H1 (cell line): Measurements from ENCODE around the gene ATP1A3. TPM values are rescaled to one million over a fixed set of nuclear protein-coding genes. Genes with fewer than 3 reads are reported as not detected.

Source experiments
- CTCF ChIA-PET: fragments of 300-600 bp; sonication (Branson Sonifier 250); formaldehyde crosslinking; loops from one replicate; lab custom pipeline; 2021; ENCODE audit not compliant: partially characterized antibody; lab: Charles Lee
- POLR2A ChIA-PET: fragments of 300-600 bp; sonication (Branson Sonifier 250); formaldehyde crosslinking; loops from one replicate; lab custom pipeline; 2021; ENCODE audit warnings: inconsistent platforms; ENCODE audit not compliant: partially characterized antibody; lab: Charles Lee
- DNase-seq, 2 experiments: peaks; one replicate each; pipeline versions ENCODE4 v3.0.0 to v3.0.0-alpha.2; 2010 to 2022; ENCODE audit warnings: low spot score in 2 of 2, low read depth in 1 of 2, mixed read lengths in 1 of 2
- FAIRE-seq: peaks from 2 replicates; lab custom pipeline; 2011; peaks lifted over from hg19 to GRCh38; lab: Jason Lieb, UNC
- H2AFZ ChIP-seq: 2 replicates; pipeline ENCODE4 v1.8.1; 2012; ENCODE audit warnings: low read length, inconsistent platforms
- H2AK5ac ChIP-seq: 2 replicates; pipeline ENCODE4 v1.6.1; 2013; ENCODE audit warnings: low read depth, low read length
- H2BK120ac ChIP-seq: replicated peaks from 2 replicates; pipeline ENCODE3; 2013; ENCODE audit warnings: low read depth, low read length, inconsistent platforms
- H2BK12ac ChIP-seq: 2 replicates; pipeline ENCODE4 v1.6.1; 2013; ENCODE audit warnings: low read depth, low read length
- H2BK15ac ChIP-seq: 2 replicates; pipeline ENCODE4 v1.6.1; 2013; ENCODE audit warnings: low read length
- H2BK20ac ChIP-seq: 2 replicates; pipeline ENCODE4 v1.6.1; 2013; ENCODE audit warnings: low read length
- H2BK5ac ChIP-seq: 2 replicates; pipeline ENCODE4 v1.6.1; 2013; ENCODE audit warnings: low read depth, low read length
- H3K14ac ChIP-seq: 2 replicates; pipeline ENCODE4 v1.6.1; 2013; ENCODE audit warnings: inconsistent platforms; ENCODE audit not compliant: insufficient read length
- H3K18ac ChIP-seq: 2 replicates; pipeline ENCODE4 v1.6.1; 2013; ENCODE audit warnings: low read length; ENCODE audit errors: extremely low read depth
- H3K23ac ChIP-seq: 2 replicates; pipeline ENCODE4 v1.6.1; 2013; ENCODE audit warnings: inconsistent platforms; ENCODE audit not compliant: insufficient read length
- H3K23me2 ChIP-seq: 2 replicates; pipeline ENCODE4 v1.6.1; 2013; ENCODE audit warnings: low read depth, low read length
- H3K27ac ChIP-seq: 2 replicates; pipeline ENCODE4 v1.6.1; 2011; ENCODE audit warnings: low read depth, low read length, inconsistent platforms
- H3K27me3 ChIP-seq, 4 experiments: replicated peaks in 1 of 4; 1 replicate in 1 of 4; 2 replicates in 3 of 4; pipeline versions ENCODE4 v1.6.1 to v1.8.1; 2011 to 2013; ENCODE audit warnings: low read length in 3 of 4, mild to moderate bottlenecking in 3 of 4, inconsistent platforms in 2 of 4, mixed read lengths in 2 of 4, moderate library complexity in 1 of 4; ENCODE audit not compliant: control insufficient read depth in 3 of 4, insufficient read depth in 3 of 4; ENCODE audit errors: extremely low read depth in 1 of 4
- H3K36me3 ChIP-seq, 4 experiments: 2 replicates each; pipeline versions ENCODE4 v1.6.1 to v1.8.1; 2011 to 2013; ENCODE audit warnings: mild to moderate bottlenecking in 4 of 4, low read length in 3 of 4, moderate library complexity in 2 of 4, control low read depth in 1 of 4, inconsistent platforms in 1 of 4; ENCODE audit not compliant: insufficient read depth in 4 of 4, control insufficient read depth in 2 of 4
- H3K4ac ChIP-seq: replicated peaks from 2 replicates; pipeline ENCODE3; 2013; ENCODE audit warnings: low read length, low read depth, mixed read lengths, inconsistent platforms; ENCODE audit not compliant: insufficient read length
- H3K4me1 ChIP-seq, 4 experiments: replicated peaks in 1 of 4; 1 replicate in 1 of 4; 2 replicates in 3 of 4; pipeline versions ENCODE4 v1.6.1 to v1.8.1; 2011 to 2013; ENCODE audit warnings: low read length in 3 of 4, inconsistent platforms in 2 of 4, mixed read lengths in 1 of 4; ENCODE audit not compliant: insufficient read depth in 4 of 4, control insufficient read depth in 3 of 4
- H3K4me2 ChIP-seq, 2 experiments: 2 replicates each; pipeline versions ENCODE4 v1.6.1 to v1.8.1; 2011 to 2013; ENCODE audit warnings: low read depth in 2 of 2, low read length in 2 of 2, control low read depth in 1 of 2, inconsistent platforms in 1 of 2, mild to moderate bottlenecking in 1 of 2; ENCODE audit not compliant: insufficient read depth in 1 of 2
- H3K4me3 ChIP-seq, 4 experiments: fragments of 200-600, 300-600 bp in 1 of 4; sonication (generic), shearing (Covaris generic), sonication (Bioruptor Twin) in 1 of 4; 2 replicates each; pipeline versions ENCODE4 v1.5.1 to v1.8.1; 2011 to 2016; ENCODE audit warnings: low read length in 4 of 4, low read depth in 3 of 4, control low read depth in 2 of 4, inconsistent platforms in 2 of 4, mild to moderate bottlenecking in 2 of 4, mixed read lengths in 1 of 4, moderate library complexity in 1 of 4; ENCODE audit not compliant: insufficient read depth in 2 of 4; ENCODE audit errors: extremely low read depth in 1 of 4
- H3K56ac ChIP-seq: replicated peaks from 2 replicates; pipeline ENCODE3; 2013; ENCODE audit warnings: low read depth, mild to moderate bottlenecking, mixed read lengths, low read length, inconsistent platforms; ENCODE audit not compliant: insufficient read length
- H3K79me1 ChIP-seq: 2 replicates; pipeline ENCODE4 v1.6.1; 2013; ENCODE audit warnings: low read depth, low read length, control low read depth
- H3K79me2 ChIP-seq, 2 experiments: 2 replicates each; pipeline versions ENCODE4 v1.6.1 to v1.8.1; 2012 to 2013; ENCODE audit warnings: low read length in 2 of 2, mild to moderate bottlenecking in 2 of 2, inconsistent platforms in 1 of 2; ENCODE audit not compliant: insufficient read depth in 2 of 2, control insufficient read depth in 1 of 2
- H3K9ac ChIP-seq, 4 experiments: replicated peaks in 1 of 4; 1 replicate in 1 of 4; 2 replicates in 3 of 4; pipeline versions ENCODE4 v1.6.1 to v1.8.1; 2011 to 2013; ENCODE audit warnings: low read depth in 3 of 4, low read length in 3 of 4, control low read depth in 2 of 4, mild to moderate bottlenecking in 2 of 4, moderate library complexity in 2 of 4, inconsistent platforms in 1 of 4; ENCODE audit errors: extremely low read depth in 1 of 4
- H3K9me3 ChIP-seq, 2 experiments: 2 replicates each; pipeline versions ENCODE4 v1.6.1 to v1.8.1; 2012 to 2013; ENCODE audit warnings: mild to moderate bottlenecking in 2 of 2, moderate library complexity in 2 of 2, control low read depth in 1 of 2, inconsistent platforms in 1 of 2, low read depth in 1 of 2, low read length in 1 of 2, mixed read lengths in 1 of 2; ENCODE audit not compliant: insufficient read depth in 2 of 2
- H4K20me1 ChIP-seq, 2 experiments: replicated peaks in 1 of 2; 2 replicates each; pipeline versions ENCODE3 to v1.8.1; 2011 to 2013; ENCODE audit warnings: inconsistent platforms in 2 of 2, low read length in 2 of 2, mild to moderate bottlenecking in 1 of 2; ENCODE audit not compliant: insufficient read depth in 2 of 2, control insufficient read depth in 1 of 2
- H4K5ac ChIP-seq: 2 replicates; pipeline ENCODE4 v1.6.1; 2013; ENCODE audit warnings: low read length, low read depth, mixed read lengths, inconsistent platforms; ENCODE audit not compliant: insufficient read length
- H4K8ac ChIP-seq: 2 replicates; pipeline ENCODE4 v1.8.0; 2013; ENCODE audit warnings: mild to moderate bottlenecking, moderate library complexity, low read length, inconsistent platforms; ENCODE audit not compliant: insufficient read depth; ENCODE audit errors: extremely low read depth
- H4K91ac ChIP-seq: replicated peaks from 2 replicates; pipeline ENCODE3; 2013; ENCODE audit warnings: low read length, mixed read lengths, inconsistent platforms; ENCODE audit not compliant: insufficient read length
- EP300 ChIP-seq, 2 experiments: IDR thresholded peaks; 1 replicate in 1 of 2; 2 replicates in 1 of 2; pipeline ENCODE4 v1.6.1; 2011 to 2012; ENCODE audit warnings: low read depth in 2 of 2, low read length in 2 of 2, mild to moderate bottlenecking in 2 of 2, borderline replicate concordance in 1 of 2, inconsistent platforms in 1 of 2, moderate library complexity in 1 of 2
- EZH2 ChIP-seq: fragments of 200-600 bp; sonication (generic); IDR thresholded peaks from 2 replicates; pipeline ENCODE4 v1.7.1; 2012; ENCODE audit warnings: low read depth, mild to moderate bottlenecking, moderate library complexity, low read length, inconsistent platforms; ENCODE audit not compliant: severe bottlenecking
- WGBS, 2 experiments: shearing (Covaris generic) in 1 of 2; methylation state at CpG; one replicate each; pipeline versions ENCODE4 v1.1.6 to v1.1.7; 2013 to 2015; ENCODE audit warnings: low lambda C conversion rate in 2 of 2, mixed read lengths in 2 of 2, inconsistent platforms in 1 of 2, low coverage in 1 of 2, missing lambda C conversion rate in 1 of 2; ENCODE audit not compliant: insufficient replicate concordance in 2 of 2, insufficient coverage in 1 of 2, insufficient read length in 1 of 2; ENCODE audit errors: extremely low coverage in 1 of 2, missing lambda C conversion rate in 1 of 2; 5-methylcytosine and 5-hydroxymethylcytosine counted together
- polyA plus RNA-seq, 7 experiments: library from polyadenylated mRNA; depleted of rRNA in 3 of 7; stranded (reverse) in 5 of 7; unstranded in 2 of 7; fragments of >200 nt in 5 of 7; fragments of 200-250 nt in 2 of 7; gene quantifications; 1 replicate in 5 of 7; 2 replicates in 1 of 7; 4 replicates in 1 of 7; pipeline versions ENCODE4 v1.2.1 to v1.2.3, GENCODE V29; 2011 to 2013; ENCODE audit warnings: missing spikeins in 2 of 7, mixed read lengths in 2 of 7
- total RNA-seq: library from RNA; stranded (reverse); fragmentation: NEBNext Ultra II Directional; extraction: Animal tissue kit (Norgen Biotek cat#: 25700); gene quantifications from 2 replicates; pipeline ENCODE4 v1.2.1, GENCODE V29; 2021

The ATP1A3 gene
- total and polyA plus RNA-seq, 2 of the 8 experiments (the other 6 are each of a cell fraction or from before 2014, with no cell fraction given), result 11.1 to 41.2 TPM

- Histone ChIP-seq H2BK120ac (no peak overlapping the region), H3K36me3 (no peaks in the 10 kb centered on the region; a peak in 2 of 8 replicates), H3K9me3 (no peaks in the 10 kb centered on the region), H2BK12ac (no peak overlapping the region), H4K91ac (no peak overlapping the region), H3K4ac (no peak overlapping the region), H3K14ac (no peak overlapping the region), H2BK5ac (no peak overlapping the region), H3K4me2 (peak overlapping the region; percentile 78 to 79; a peak in 1 of 4 replicates), H3K27ac (no peak overlapping the region), H4K20me1 (peaks cover 9 to 21% of the 10 kb centered on the region in 2 experiments), H3K9ac (no peak overlapping the region), H3K79me2 (no peaks in the 10 kb centered on the region), H2AK5ac (no peak overlapping the region), H3K27me3 (peaks cover 10 to 59% (median 50%) of the 10 kb centered on the region in 4 experiments), H2AFZ (no peak overlapping the region), H3K56ac (no peak overlapping the region), H3K79me1 (no peaks in the 10 kb centered on the region), H3K4me3 (no peak overlapping the region), H2BK20ac (no peak overlapping the region), H4K8ac (no peak overlapping the region), H3K4me1 (peaks cover 0 to 23% (median 4%) of the 10 kb centered on the region in 4 experiments; a peak in 5 of 7 replicates), H4K5ac (no peak overlapping the region), H3K23me2 (peaks cover 8% of the 10 kb centered on the region; the same call in 1 of the 2 replicates), H3K23ac (no peak overlapping the region), H3K18ac (no peak overlapping the region), H2BK15ac (no peak overlapping the region)
- POLR2A ChIA-PET, result interaction anchor here (1.2 to 1.6 kb wide), 4 partner anchors 11 to 136 kb away, joined by 3 to 6 read pairs (median 6); no protein-coding TSS in a partner anchor
- no peak for FAIRE-seq
- DNase-seq, result no peak
- CTCF ChIA-PET, result interaction anchor here (0.7 to 3.5 kb wide), 10 partner anchors 11 to 421 kb away, joined by 3 to 27 read pairs (median 3); no protein-coding TSS in a partner anchor
- WGBS, 2 experiments, result 86% methylated on average over 7 of the region's 7 CpGs; no CpG with 5 or more reads in 1 of the 2 experiments
- no peak for TF ChIP-seq EP300 (IDR thresholded peaks at IDR 0.05; ENCODE audit: borderline replicate concordance in 1 of 2, low read depth in 2 of 2, low read length in 2 of 2)
- TF ChIP-seq EZH2, result peak; percentile 52
These were observed 5.8 kb upstream of the ATP1A3 start for GRCh38 chr19:41999878-42000208.
